CD1c-positive myeloid dendritic cell (primary cell): ENCODE results near the gene MRPL17.

Source experiments
- DNase-seq: peaks from one replicate; pipeline ENCODE4 v3.0.0-alpha.2; 2016; ENCODE audit errors: extremely low spot score

The MRPL17 gene

GRCh38 chr11:6682591-6682935 lies 577 bp downstream of the MRPL17 start:
- no peak for DNase-seq

GRCh38 chr11:6681949-6682348 lies 1.2 kb downstream of the MRPL17 start:
- DNase-seq: no peak

GRCh38 chr11:6681505-6681904 lies 1.6 kb downstream of the MRPL17 start:
- no peak for DNase-seq

- no peak for DNase-seq
Observed at GRCh38 chr11:6677018-6677417, 6.1 kb downstream of the MRPL17 start.

GRCh38 chr11:6674862-6675261 lies 8.3 kb downstream of the MRPL17 start:
- DNase-seq: no peak

DNA sequence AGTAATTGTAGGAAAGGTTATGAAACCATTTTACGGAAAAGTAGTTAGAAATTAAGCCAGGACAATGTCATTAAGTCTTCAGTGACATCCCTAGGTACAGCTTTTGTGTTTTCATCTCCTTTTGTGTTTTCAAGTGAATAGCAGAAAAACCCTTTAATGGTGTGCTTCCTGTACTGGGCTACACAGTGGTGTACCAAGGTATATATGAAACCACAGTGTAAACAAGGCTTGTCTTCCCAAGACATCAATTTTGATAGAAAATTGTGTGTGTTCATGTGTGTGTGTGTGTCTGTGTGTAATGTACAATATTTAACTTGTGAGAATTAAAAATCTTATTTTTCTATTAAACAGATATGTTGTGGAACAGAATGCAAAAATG lies 8.9 kb downstream of the MRPL17 start:
- DNase-seq: no peak

DNA sequence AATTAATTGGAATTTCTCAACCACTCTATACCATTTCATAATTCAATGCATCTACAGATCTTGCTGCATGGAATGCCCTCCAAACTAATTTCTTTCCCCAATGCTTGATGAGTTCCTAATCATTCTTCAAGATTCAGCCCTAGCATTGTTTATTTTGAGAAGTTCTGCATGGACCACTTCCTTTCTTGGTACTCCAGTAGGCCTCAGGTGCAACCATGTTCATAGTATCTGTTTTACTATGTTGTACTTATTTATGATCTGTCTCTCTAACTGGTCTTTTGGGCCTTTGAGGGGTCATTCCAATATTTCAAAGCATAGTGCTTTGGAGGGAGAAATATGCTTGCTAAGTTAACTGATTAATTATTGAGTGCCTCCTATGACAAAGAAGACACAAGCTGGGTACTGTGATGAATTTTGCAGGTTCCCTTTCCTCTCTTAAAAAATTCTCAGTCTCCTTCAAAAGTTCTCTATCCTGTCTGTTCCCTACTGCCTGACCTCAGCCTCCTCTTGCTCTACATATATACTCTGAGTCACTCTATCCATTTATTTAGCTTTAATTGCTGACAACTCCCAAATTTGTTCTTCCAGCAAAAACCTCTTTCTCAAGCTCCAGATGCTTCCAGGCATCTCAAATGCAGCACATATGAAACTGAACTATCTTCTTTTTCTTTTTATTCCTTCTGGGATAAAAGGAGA lies 9.5 kb downstream of the MRPL17 start:
- no peak for DNase-seq

DNA sequence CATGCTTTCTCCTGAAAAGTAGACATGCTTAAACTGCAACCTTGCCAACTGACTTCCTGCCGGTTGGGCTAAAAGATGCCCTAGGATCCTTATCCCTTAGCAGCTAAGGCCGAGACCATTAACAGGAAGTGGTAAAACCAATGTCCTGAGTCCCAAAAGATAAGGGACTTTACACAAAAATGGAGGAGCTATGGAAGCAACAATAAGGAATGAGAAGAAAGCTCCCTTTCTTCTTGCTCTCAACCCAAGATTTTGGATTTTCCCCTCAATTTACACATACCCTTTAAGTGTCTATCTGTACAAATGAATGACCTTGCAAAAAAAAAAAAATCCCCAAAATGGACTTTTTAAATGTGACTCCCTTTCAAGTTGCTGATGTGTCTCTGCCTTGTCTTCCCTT lies 11.1 kb downstream of the MRPL17 start:
- no peak for DNase-seq

GRCh38 chr11:6670202-6670830 lies 12.8 kb downstream of the MRPL17 start:
- no peak for DNase-seq

DNA sequence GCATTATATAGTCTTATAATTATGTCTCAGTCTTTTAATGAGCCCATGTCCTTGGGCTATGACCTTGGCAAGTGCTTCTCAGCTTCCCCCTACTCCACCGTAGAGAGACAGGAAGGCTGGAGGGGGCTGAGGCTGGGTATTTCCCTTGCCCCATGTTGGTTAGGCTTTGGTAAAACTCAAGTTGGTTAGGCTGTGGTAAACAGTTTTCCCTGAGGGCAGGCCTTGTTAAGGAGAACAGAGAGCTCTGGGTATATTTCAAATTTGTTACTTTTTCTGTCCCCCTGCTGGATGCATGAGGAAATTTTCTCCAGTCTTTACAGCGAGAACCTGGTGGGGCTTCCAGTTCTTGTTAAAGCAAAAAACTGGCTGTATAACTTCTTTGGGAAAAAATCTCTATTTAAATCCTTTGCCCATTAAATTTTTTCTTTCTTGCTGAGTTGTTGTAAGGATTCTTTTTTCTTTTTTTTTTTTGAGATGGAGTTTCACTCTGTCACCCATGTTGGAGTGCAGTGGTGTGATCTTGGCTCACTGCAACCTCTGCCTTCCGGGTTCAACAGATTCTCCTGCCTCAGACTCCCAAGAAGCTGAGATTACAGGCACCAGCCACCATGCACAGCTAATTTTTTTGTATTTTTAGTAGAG lies 15.3 kb downstream of the MRPL17 start:
- peak; percentile 64 for DNase-seq

DNA sequence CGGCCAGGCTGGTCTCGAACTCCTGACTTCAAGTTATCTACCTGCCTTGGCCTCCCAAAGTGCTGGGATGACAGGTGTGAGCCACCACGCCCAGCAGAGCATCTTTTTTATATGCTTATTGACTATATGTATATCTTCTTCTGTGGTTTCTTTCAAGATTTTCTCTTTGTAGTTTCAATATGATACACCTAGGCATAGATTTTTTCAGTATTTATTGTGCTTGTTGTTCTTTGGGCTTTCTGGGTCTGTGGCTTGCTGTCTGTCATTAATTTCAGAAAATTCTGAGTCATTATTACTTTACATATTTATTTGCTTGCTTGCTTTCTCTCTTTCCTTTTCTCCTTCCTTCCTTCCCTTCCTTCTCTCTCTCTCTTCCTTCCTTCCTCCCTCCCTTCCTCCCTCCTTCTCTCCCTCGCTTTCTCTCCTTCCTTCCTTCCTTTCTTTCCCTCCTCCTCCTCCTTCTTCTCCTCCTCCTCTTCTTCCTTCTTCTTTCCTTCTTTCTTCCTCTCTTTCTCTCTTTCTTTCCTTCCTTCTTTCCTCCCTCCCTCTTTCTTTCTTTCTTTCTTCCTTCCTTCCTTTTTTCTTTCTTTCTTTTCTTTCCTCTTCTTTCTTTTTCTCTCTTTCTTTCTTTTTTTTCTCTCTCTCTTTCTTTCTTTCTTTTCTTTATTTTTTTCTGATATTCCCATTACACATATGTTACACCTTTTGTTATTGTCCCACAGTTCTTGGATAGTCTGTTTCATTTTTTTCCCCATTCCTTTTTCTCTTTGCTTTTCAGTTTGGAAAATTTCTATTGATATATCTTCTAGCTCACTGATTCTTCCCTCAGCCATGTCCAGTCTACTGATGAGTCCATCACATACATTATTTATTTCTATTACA lies 16.6 kb downstream of the MRPL17 start:
- DNase-seq: no peak

DNA sequence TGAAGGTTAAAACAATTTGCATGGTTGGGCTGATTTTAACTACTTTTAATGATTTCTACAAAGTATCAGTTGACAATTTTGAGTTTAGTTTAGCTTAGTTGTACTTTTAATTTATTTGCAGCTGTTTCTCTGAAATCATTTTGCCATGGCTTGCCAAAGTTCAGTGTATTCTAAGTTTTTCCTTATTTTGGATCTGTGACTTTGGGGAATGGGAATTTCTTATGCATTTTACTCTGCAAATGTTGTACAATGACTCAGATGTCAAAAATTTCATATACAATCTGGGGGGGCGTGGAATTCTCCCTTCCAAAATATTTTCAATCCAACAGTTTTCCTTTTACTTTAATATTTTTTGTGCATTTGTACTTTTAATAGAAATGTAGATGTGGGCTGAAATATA lies 18.6 kb downstream of the MRPL17 start:
- DNase-seq: no peak

GRCh38 chr11:6663794-6664469 lies 19.2 kb downstream of the MRPL17 start:
- no peak for DNase-seq

GRCh38 chr11:6660712-6661111 lies 22.4 kb downstream of the MRPL17 start:
- no peak for DNase-seq

DNA sequence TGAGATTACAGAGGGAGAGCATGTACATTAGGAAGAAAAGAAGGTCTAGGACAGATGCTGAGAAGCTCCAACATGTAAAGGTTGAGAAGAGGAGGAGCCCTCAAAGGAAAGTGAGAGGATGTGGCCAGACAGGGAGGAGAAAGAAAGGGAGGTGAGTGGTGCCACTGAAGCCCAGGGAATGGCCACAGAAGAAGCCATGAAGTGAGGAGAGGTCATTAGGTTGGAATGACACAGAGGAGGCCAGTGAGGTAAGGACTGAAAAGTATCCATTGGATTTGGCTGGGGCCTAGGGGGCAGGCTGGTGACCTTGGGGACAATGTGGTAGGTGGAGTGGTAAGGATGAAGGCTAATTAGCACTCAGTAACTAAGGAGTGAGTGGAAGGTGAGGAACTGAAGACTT lies 24.5 kb downstream of the MRPL17 start:
- no peak for DNase-seq

DNA sequence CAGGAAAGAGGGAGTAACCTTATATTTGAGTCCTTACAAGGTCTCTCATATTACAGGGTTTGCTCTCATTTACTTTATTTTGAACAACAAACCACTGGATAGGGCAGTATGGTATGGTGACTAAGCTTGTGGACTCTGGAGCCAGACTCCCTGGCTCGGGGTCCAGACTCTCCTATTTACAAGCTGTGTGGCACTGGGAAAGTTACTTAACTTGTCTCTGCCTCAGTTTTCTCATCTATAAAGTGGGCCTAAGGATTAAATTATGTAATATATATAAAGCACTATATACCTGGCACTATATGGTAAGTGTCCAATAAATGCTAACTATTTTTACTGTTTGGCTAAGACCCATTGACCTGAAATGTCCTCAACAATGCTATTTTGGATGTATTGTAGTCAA lies 25.8 kb downstream of the MRPL17 start:
- no peak for DNase-seq

- DNase-seq: no peak
Observed at GRCh38 chr11:6656936-6657335, 26.2 kb downstream of the MRPL17 start.

DNA sequence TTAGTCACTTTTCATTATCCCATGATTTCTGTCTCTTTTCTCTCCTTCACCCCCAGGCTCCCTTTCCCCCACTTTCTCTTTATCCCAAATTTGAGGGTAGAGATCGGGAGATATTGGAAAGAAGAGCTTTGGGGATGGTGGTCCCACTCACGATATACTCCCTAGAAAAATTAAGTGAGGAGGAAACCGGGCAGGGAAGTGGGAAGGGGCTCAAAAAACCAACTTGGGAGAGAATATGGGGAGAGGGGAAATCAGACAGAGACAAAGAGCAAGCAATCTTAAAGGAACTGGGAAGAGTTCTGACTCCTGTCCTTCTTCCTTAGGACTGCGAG lies 26.6 kb downstream of the MRPL17 start:
- no peak for DNase-seq

DNA sequence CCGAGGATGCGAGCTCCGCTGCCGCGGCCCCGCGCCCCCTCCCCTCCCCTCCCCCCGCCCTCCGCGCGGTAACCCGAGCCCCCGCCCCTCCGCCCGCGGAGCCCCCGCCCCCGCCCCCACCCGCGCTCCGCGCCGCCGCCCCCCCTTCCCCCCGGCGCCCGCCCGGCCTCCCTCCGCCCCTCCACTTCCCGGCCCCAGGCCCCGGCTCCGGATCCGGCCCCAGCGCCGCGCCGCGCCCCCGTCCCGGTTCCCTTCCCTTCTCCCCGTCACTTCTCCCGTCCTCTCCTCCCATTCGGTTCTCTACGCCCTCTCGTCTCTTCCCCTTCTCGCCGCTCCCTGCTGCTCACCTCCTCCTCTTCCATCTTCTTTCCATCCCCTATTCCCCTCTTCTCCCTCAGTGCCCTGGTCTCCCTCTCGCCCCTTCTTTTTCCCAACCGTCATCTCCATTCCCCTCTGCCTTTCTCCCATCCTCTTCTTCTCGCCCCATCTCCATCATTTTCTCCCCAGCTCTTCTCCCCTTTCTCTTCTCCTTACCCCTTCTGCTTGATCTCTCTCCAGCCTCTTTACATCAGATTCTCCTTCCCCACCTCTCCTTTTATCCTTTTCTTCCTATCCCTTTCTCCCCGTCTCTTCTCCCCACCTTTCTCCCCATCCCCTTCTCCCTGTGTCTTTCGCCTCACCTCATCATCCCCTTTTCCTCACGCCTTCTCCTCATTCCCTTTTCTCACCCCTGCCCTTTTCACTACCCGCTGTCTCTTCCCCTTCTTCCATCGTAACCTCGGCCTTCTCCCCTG lies 27.2 kb downstream of the MRPL17 start, which contains the start of gene DCHS1:
Gene DCHS1, minus strand, starts transcription at position 20 of the 794 bp plus-strand sequence. CDS start 14,196 bp downstream, outside the sequence.
- DNase-seq: peak; percentile 19

GRCh38 chr11:6655020-6655789 lies 27.9 kb downstream of the MRPL17 start:
- peak; percentile 17 for DNase-seq
